HG02588 (cell line): ENCODE data around the gene VWC2L.

Experiments
- ATAC-seq: cut with Tn5 transposase; IDR thresholded peaks from one replicate; pipeline ENCODE4 v1.9.1; 2021; ENCODE audit warnings: mild to moderate bottlenecking, moderate library complexity; ENCODE audit not compliant: unreplicated experiment

The VWC2L gene

GRCh38 chr2:214465363-214466146 lies 54.7 kb downstream of the VWC2L start:
- no peak for ATAC-seq

- no peak for ATAC-seq
These were observed 58.9 kb downstream of the VWC2L start for GRCh38 chr2:214469728-214470127.

GRCh38 chr2:214471382-214471781 lies 60.5 kb downstream of the VWC2L start:
- ATAC-seq, result no peak

- ATAC-seq, result no peak
These were observed 61.1 kb downstream of the VWC2L start for GRCh38 chr2:214471990-214472389.

- ATAC-seq, result no peak
These were observed 66.5 kb downstream of the VWC2L start for GRCh38 chr2:214477305-214477704.

- no peak for ATAC-seq
These were observed 70.3 kb downstream of the VWC2L start for GRCh38 chr2:214481204-214481603.

- no peak for ATAC-seq
These were observed 71.9 kb downstream of the VWC2L start for GRCh38 chr2:214482728-214483127.

GRCh38 chr2:214484239-214484638 lies 73.4 kb downstream of the VWC2L start:
- ATAC-seq, result no peak

GRCh38 chr2:214484701-214485100 lies 73.8 kb downstream of the VWC2L start:
- no peak for ATAC-seq

- ATAC-seq, result no peak
These were observed 78.3 kb downstream of the VWC2L start for GRCh38 chr2:214489181-214489580.

- ATAC-seq, result no peak
These were observed 78.8 kb downstream of the VWC2L start for GRCh38 chr2:214489702-214490101.

- no peak for ATAC-seq
These were observed 81.3 kb downstream of the VWC2L start for GRCh38 chr2:214492152-214492551.

- no peak for ATAC-seq
These were observed 81.8 kb downstream of the VWC2L start for GRCh38 chr2:214492608-214493007.

- ATAC-seq, result no peak
These were observed 86.6 kb downstream of the VWC2L start for GRCh38 chr2:214497489-214497888.

GRCh38 chr2:214503568-214503967 lies 92.7 kb downstream of the VWC2L start:
- ATAC-seq, result no peak

GRCh38 chr2:214504599-214505376 lies 93.9 kb downstream of the VWC2L start:
- ATAC-seq, result no peak

- ATAC-seq, result no peak
These were observed 96.2 kb downstream of the VWC2L start for GRCh38 chr2:214507032-214507431.

GRCh38 chr2:214514704-214515103 lies 103.8 kb downstream of the VWC2L start:
- ATAC-seq, result no peak

GRCh38 chr2:214515111-214515510 lies 104.3 kb downstream of the VWC2L start:
- no peak for ATAC-seq

GRCh38 chr2:214519258-214519818 lies 108.5 kb downstream of the VWC2L start:
- ATAC-seq, result no peak

GRCh38 chr2:214529021-214529420 lies 118.2 kb downstream of the VWC2L start:
- no peak for ATAC-seq

GRCh38 chr2:214529514-214529913 lies 118.7 kb downstream of the VWC2L start:
- no peak for ATAC-seq
